ENCODE results near the gene NEUROD2. TPM values are rescaled to one million over a fixed set of nuclear protein-coding genes. Genes with fewer than 3 reads are reported as not detected.

NEUROD2 gene
- total RNA-seq, 1 donor from 2014 or later: not detected

GRCh38 chr17:39647256-39647655, 39.5 kb upstream of the NEUROD2 start:
- H3K9me3 ChIP-seq (ENCODE audit: insufficient read depth, low read depth, low read length): no peaks in the 10 kb centered on the region
- FAIRE-seq: no peak

GRCh38 chr17:39643271-39643670, 35.6 kb upstream of the NEUROD2 start:
- H3K36me3 Mint-ChIP-seq (ENCODE audit: low read depth, unreplicated experiment): peaks cover 3% of the 10 kb centered on the region
- Histone ChIP-seq H3K4me3 (ENCODE audit: insufficient read depth, low read depth, low read length) (no peak overlapping the region), H3K79me2 (ENCODE audit: insufficient read depth, low read length) (peaks cover 78% of the 10 kb centered on the region)

More at GRCh38 chr17:39647256-39647655, 39.5 kb upstream of the NEUROD2 start:
- Mint-ChIP-seq H3K27me3 (ENCODE audit: low read depth, unreplicated experiment) (no peaks in the 10 kb centered on the region), H3K9me3 (ENCODE audit: unreplicated experiment) (no peaks in the 10 kb centered on the region), H3K4me1 (ENCODE audit: low read depth, unreplicated experiment) (peaks cover 33% of the 10 kb centered on the region), H3K36me3 (ENCODE audit: low read depth, unreplicated experiment) (peaks cover under 1% of the 10 kb centered on the region), H3K27ac (ENCODE audit: unreplicated experiment) (no peak overlapping the region), H3K4me3 (ENCODE audit: unreplicated experiment) (no peak overlapping the region)
- Histone ChIP-seq H3K4me1 (ENCODE audit: insufficient read depth, low read length) (peaks cover 10% of the 10 kb centered on the region), H3K27ac (ENCODE audit: low read depth, low read length) (no peak overlapping the region), H3K4me3 (ENCODE audit: insufficient read depth, low read depth, low read length) (no peak overlapping the region), H2AFZ (ENCODE audit: low read depth, low read length) (no peak overlapping the region), H3K4me2 (ENCODE audit: low read length) (no peak overlapping the region), H4K20me1 (ENCODE audit: insufficient read depth, low read length) (peaks cover 74% of the 10 kb centered on the region), H3K27me3 (ENCODE audit: insufficient read depth, low read length) (no peaks in the 10 kb centered on the region), H3K9ac (ENCODE audit: low read length) (no peak overlapping the region), H3K79me2 (ENCODE audit: insufficient read depth, low read length) (peaks cover 52% of the 10 kb centered on the region), H3K36me3 (ENCODE audit: insufficient read depth, low read length) (no peaks in the 10 kb centered on the region)
- TF ChIP-seq EZH2 (IDR thresholded peaks at IDR 0.05; ENCODE audit: insufficient read depth, low read length) (no peak), CTCF (IDR thresholded peaks at IDR 0.05; ENCODE audit: insufficient read depth, low read depth, low read length) (no peak)
- DNase-seq (ENCODE audit: low read depth): no peak

More at GRCh38 chr17:39643271-39643670, 35.6 kb upstream of the NEUROD2 start:
- Histone ChIP-seq H2AFZ (ENCODE audit: low read depth, low read length) (no peak overlapping the region), H3K4me2 (ENCODE audit: low read length) (peak overlapping the region; percentile 31), H3K9me3 (ENCODE audit: insufficient read depth, low read depth, low read length) (no peaks in the 10 kb centered on the region), H3K9ac (ENCODE audit: low read length) (no peak overlapping the region), H3K27ac (ENCODE audit: low read depth, low read length) (no peak overlapping the region), H3K4me1 (ENCODE audit: insufficient read depth, low read length) (peaks cover 16% of the 10 kb centered on the region), H4K20me1 (ENCODE audit: insufficient read depth, low read length) (peaks cover 84% of the 10 kb centered on the region), H3K27me3 (ENCODE audit: insufficient read depth, low read length) (no peaks in the 10 kb centered on the region), H3K36me3 (ENCODE audit: insufficient read depth, low read length) (no peaks in the 10 kb centered on the region)
- peak overlapping the region; percentile 55 for H3K4me3 Mint-ChIP-seq (ENCODE audit: unreplicated experiment)
- no peak overlapping the region for H3K27ac Mint-ChIP-seq (ENCODE audit: unreplicated experiment)
- no peaks in the 10 kb centered on the region for H3K27me3 Mint-ChIP-seq (ENCODE audit: low read depth, unreplicated experiment)
- TF ChIP-seq CTCF (IDR thresholded peaks at IDR 0.05; ENCODE audit: insufficient read depth, low read depth, low read length) (no peak), EZH2 (IDR thresholded peaks at IDR 0.05; ENCODE audit: insufficient read depth, low read length) (no peak)
- FAIRE-seq: no peak
- H3K9me3 Mint-ChIP-seq (ENCODE audit: unreplicated experiment): no peaks in the 10 kb centered on the region
- peaks cover 43% of the 10 kb centered on the region for H3K4me1 Mint-ChIP-seq (ENCODE audit: low read depth, unreplicated experiment)
- DNase-seq (ENCODE audit: low read depth): peak; percentile 36

Data from astrocyte (in vitro differentiated cells and primary cell).